Bronchial epithelial cell (primary cell): ENCODE measurements around the gene TMED6. TPM values are rescaled to one million over a fixed set of nuclear protein-coding genes. Genes with fewer than 3 reads are reported as not detected.

Experiments used
- DNase-seq: peaks from one replicate; pipeline ENCODE4 v3.0.0-alpha.2; 2010; ENCODE audit warnings: low read depth
- FAIRE-seq: peaks from 2 replicates; lab custom pipeline; 2011; peaks lifted over from hg19 to GRCh38; lab: Jason Lieb, UNC
- H3K27me3 ChIP-seq: 2 replicates; pipeline ENCODE4 v1.5.1; 2011; ENCODE audit warnings: low read length; ENCODE audit not compliant: control insufficient read depth, insufficient read depth
- H3K36me3 ChIP-seq: 2 replicates; pipeline ENCODE4 v1.5.1; 2011; ENCODE audit warnings: low read length; ENCODE audit not compliant: control insufficient read depth, insufficient read depth
- H3K4me3 ChIP-seq: 2 replicates; pipeline ENCODE4 v1.5.1; 2011; ENCODE audit warnings: mild to moderate bottlenecking, low read depth, low read length, control low read depth
- CTCF ChIP-seq: IDR thresholded peaks from 2 replicates; pipeline ENCODE4 v1.5.1; 2011; ENCODE audit warnings: mild to moderate bottlenecking, moderate library complexity, low read length, control low read depth, inconsistent platforms; ENCODE audit not compliant: insufficient read depth, severe bottlenecking
- total RNA-seq: library from RNA; depleted of rRNA; stranded (reverse); fragments of >200 nt; gene quantifications from 2 replicates; pipeline ENCODE4 v1.2.1, GENCODE V29; 2014

TMED6 gene
- total RNA-seq, 1 donor from 2014 or later, result not detected

- H3K4me3 ChIP-seq, result peak within 1 kb of the TSS; percentile 58
- no peaks in the 10 kb centered on the region for H3K27me3 ChIP-seq
- peak; percentile 89 for TF ChIP-seq CTCF
- DNase-seq (peak; percentile 86), FAIRE-seq (no peak)
- H3K36me3 ChIP-seq, result peaks cover 10% of the 10 kb centered on the region
Measured at GRCh38 chr16:69310653-69311532, 40.7 kb downstream of the TMED6 start, which contains the start of gene VPS4A. Gene VPS4A (plus strand): TSS chr16:69311350. CDS start chr16:69311512, 162 bp downstream.

- no peak for TF ChIP-seq CTCF
- Histone ChIP-seq H3K27me3 (no peaks in the 10 kb centered on the region), H3K36me3 (peaks cover 3% of the 10 kb centered on the region), H3K4me3 (no peak overlapping the region)
- DNase-seq (no peak), FAIRE-seq (no peak)
Measured at GRCh38 chr16:69309316-69309715, 42.3 kb downstream of the TMED6 start.

GRCh38 chr16:69307856-69308255, 43.7 kb downstream of the TMED6 start:
- no peak overlapping the region for H3K4me3 ChIP-seq
- FAIRE-seq (no peak), DNase-seq (no peak)
- H3K36me3 ChIP-seq, result peaks cover 3% of the 10 kb centered on the region
- no peaks in the 10 kb centered on the region for H3K27me3 ChIP-seq
- no peak for TF ChIP-seq CTCF

- TF ChIP-seq CTCF, result no peak
- no peak for FAIRE-seq
- H3K36me3 ChIP-seq, result peaks cover 3% of the 10 kb centered on the region
Measured at GRCh38 chr16:69307091-69307490, 44.5 kb downstream of the TMED6 start.

GRCh38 chr16:69306031-69306430, 45.6 kb downstream of the TMED6 start:
- TF ChIP-seq CTCF, result no peak
- FAIRE-seq, result no peak
- peaks cover 3% of the 10 kb centered on the region for H3K36me3 ChIP-seq
- no peak for DNase-seq
- no peaks in the 10 kb centered on the region for H3K27me3 ChIP-seq
- H3K4me3 ChIP-seq, result no peak overlapping the region

More at GRCh38 chr16:69307091-69307490, 44.5 kb downstream of the TMED6 start:
- Histone ChIP-seq H3K4me3 (no peak overlapping the region), H3K27me3 (no peaks in the 10 kb centered on the region)
- no peak for DNase-seq
